NCI-H2107 treated with DMSO at 0.1 percent for 48 hours (cell line): ENCODE data around the gene ZBTB43.
A peak's percentile ranks its signal among the peaks of the same experiment; 100 is the strongest.
"Not testable (repeated sequence)": the region's sequence is repeated elsewhere in the genome, so short reads cannot be mapped to it uniquely, and the experiment has no call there.

ENCODE experiments used
- DNase-seq: peaks from one replicate; lab custom pipeline; 2025; ENCODE audit not compliant: unreplicated experiment; lab: John Stamatoyannopoulos, UW

ZBTB43 gene

DNA sequence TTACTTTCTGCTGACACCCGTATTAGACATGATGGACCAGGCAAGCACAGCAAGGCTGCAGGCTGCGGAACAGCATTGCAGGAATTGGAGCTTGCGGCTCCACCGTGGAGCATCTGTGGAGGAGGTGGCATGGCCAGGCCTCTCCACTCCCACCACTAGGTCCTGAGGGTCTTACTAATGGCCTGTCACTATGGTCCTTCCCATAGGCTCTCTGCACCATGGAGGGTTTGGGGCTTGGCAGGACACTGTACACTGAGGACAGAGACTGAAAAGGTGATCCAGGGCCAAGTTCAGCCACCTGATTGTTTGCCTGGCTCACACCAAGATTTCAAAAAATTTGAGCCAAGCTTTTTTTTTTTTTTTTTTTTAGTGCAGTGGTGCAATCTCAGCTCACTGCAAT lies 14.3 kb upstream of the ZBTB43 start:
- DNase-seq, result no peak

DNA sequence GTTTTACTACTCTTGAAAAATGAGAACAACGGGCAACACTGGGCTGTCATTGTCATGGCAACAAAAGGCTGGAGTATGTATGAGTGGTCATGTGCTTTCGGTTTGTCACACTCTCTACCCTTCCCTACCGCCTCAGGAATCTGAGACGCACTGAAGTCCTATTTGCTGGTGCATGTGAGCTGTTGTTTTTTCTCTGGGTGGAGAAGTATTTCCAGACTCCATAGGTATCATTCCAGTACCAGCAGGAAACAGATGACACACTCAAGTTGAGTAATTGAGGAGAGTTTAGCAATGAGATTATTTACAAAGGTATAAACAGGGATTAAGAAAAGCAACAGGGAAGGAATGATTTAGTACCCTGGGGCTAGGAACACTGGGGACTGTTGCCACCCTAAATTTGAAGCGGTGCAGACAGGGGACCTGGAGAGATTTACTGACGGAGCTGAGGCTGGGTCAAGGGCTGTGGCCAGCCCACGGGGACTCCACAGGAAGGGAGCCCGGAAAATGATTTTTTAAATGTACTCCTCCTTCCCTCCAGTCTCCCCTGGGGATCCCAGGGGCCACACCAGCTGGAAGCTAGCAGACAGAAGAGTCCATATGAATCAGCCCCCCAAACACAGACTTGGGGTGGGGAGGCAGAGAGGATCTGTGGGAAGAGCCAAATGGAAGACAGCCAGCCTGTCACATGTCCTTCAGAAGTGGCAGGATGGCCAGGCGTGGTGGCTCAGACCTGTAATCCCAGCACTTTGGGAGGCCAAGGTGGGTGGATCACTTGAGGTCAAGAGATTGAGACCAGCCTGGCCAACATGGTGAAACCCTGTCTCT lies 13.2 kb upstream of the ZBTB43 start:
- DNase-seq, result no peak

DNA sequence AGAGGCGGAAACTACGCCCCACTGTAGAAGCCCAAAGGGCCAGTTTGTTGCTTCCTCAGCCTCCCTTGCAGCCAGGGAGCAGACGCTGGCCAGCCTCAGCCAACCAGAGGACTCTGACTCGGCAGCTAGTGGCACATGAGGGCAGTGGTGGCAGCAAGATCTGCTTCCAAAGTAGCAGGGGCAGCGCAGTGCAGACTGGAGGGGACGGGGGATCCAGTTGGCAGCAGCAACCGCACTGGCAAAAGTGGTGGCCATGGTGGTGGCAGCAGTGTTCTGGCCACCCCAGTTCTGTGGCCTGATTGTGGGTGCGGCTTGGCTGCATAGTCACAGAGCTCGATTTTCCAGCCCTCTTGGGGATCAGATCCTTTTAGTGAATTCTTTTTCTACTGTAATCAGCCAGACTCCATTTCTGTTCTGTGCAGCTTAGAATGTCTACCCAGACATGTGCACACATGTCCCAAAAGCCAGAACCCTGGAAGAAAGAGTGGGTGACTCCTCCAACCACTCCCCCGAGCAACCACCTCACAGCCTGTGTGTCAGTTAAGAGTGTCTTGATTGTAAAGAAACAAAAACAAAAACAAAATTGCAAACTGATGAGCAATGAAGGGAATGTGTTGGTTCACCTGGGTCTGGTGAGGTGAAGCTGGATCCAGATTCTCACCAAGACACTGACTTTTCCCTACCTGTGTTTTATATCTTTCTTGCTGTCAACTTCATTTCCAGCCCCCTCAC lies 11.0 kb upstream of the ZBTB43 start:
- no peak for DNase-seq

- no peak for DNase-seq
Measured at GRCh38 chr9:126794441-126794840, 10.4 kb upstream of the ZBTB43 start.

DNA sequence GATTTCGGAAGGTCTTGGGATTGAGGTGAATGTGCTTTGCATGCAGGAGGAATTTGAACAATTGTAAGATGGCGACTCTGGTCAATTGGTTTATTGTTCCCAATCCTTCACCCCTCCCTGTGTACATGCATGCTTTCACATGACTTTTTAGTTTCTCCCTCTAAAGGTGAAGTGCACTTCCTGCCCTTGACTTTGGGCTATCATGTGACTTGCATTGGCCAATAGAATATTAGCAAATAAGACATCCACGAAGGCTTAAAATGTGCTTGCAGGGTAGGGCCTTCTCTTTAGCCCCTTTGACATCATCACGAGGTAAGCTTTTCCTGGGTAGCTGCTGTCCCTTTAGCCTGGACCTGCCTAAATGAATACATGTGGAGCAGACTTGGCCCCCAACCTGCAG lies 8.1 kb upstream of the ZBTB43 start:
- no peak for DNase-seq

DNA sequence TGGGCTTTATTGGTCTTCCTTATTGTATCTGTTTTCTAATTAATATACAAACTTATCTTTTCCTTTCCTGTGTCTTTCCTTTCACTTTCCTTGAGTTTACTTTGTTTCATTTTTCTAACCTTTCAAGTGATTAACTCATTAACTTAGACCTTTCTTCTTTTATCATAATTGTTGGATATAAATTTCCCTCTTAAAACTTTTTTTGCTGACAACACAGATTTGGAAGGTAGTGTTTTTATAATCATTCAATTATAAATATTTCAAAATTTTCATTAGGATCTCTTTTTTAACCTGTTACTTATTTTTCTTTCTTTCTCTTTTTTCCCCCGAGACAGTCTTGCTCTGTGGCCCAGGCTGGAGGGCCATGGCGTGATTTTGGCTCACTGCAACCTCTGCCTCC lies 6.9 kb upstream of the ZBTB43 start:
- DNase-seq, result no peak

DNA sequence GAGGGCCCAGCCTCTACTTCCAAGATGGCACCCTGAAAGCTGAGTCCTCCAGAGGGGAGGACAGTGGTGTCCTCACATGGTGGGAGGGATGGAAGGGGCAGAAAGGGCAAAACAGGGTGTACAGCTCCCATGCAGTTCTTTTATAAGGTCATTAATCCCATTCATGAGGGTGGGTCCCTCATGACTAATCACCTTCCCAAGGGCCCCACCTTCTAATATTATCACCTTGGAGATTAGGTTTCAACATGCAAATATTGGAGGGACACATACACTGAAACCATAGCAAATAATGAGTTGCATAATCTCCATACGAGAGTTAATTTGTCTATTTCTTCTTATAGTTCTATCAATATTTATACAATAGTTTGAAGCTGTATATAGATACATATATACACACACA lies 5.8 kb upstream of the ZBTB43 start:
- no peak for DNase-seq

- no peak for DNase-seq
Measured at GRCh38 chr9:126802318-126803059, 2.4 kb upstream of the ZBTB43 start.

DNA sequence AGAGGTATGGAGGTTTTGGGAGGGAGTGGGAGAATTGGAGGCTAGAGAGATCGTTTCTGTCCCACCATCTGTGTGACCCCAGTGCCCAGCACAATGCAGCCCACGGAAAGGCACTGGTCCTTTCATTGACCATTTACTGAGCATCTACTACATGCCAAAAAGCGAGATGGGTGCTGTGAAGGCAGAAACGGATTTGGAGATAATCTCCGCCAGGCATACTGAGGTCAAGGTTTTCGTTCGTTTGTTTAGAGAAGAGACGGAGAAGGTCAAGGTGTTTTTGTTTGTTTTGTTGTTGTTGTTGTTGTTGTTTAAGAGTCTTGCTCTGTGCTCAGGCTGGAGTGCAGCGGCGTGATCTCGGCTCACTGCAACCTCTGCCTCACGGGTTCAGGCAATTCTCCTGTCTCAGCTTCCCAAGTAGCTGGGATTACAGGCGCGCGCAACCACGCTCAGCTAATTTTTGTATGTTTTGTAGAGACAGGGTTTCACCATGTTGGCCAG lies 593 bp upstream of the ZBTB43 start:
- no peak for DNase-seq

GRCh38 chr9:126805554-126806262 lies 868 bp downstream of the ZBTB43 start:
- DNase-seq, result peak; percentile 23

DNA sequence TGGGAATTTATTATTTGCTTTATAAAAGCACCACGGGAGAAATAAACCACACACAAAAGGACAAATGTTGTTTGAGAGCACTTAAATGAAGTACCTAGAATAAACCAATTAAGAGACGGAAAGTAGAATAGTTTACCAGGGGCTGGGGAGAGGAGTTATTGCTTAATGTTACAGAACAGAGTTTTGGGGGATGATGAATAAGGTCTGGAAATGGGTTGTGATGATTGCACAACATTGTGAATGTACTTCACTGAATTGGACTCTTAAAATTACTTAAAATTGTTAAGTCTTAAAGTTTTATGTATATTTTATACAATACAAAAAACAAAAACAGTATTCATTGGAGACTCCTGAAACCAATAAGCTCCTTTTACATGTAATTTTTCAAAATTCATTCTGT lies 1.5 kb downstream of the ZBTB43 start:
- peak; percentile 23 for DNase-seq

GRCh38 chr9:126809068-126809467 lies 4.2 kb downstream of the ZBTB43 start:
- DNase-seq, result no peak

DNA sequence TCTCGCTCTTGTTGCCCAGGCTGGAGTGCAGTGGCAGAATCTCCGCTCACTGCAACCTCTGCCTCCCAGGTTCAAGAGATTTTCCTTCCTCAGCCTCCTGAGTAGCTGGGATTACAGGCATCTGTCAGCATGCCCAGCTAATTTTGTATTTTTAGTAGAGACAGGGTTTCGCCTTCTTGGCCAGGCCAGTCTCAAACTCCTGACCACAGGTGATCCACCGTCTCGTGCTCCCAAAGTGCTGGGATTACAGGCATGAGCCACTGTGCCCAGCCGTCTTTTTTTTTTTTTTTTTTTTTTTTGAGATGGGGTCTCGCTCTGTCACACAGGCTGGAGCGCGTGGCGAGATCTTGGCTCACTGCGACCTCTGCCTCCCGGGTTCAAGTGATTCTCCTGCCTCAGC lies 5.4 kb downstream of the ZBTB43 start:
- DNase-seq, result not testable (repeated sequence)

GRCh38 chr9:126813072-126813471 lies 8.2 kb downstream of the ZBTB43 start:
- no peak for DNase-seq

GRCh38 chr9:126814091-126814490 lies 9.3 kb downstream of the ZBTB43 start:
- DNase-seq, result no peak

DNA sequence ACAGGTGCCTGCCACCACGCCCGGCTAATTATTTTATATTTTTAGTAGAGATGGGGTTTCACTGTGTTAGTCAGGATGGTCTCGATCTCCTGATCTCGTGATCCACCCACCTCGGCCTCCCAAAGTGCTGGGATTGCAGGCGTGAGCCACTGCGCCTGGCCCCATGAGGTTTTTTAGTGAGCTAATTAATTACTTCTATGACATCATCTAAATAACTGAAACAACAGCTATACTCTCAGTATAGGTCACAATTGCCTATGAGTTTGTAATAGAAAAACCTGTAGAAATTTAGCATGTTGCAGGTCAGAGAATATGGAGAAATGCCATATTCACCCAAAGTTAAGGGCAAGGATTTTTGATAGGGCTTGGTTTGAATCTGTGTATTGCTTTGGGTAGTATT lies 12.8 kb downstream of the ZBTB43 start:
- not testable (repeated sequence) for DNase-seq

DNA sequence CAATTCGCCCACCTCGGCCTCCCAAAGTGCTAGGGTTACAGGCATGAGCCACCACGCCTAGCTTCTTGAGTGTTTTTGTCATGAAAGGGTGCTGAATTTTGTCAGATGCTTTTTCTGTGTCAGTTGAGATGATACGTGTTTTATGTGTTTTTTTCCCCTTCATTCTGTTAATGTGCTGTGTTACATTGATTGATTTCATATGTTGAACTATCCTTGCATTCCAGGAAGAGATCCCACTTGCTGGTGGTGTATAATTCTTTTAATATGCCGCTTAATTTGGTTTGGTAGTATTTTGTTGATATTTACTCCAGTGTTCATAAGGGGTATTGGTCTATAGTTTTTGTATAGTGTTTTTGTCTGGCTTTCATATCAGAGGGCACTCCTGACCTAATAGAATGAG lies 13.6 kb downstream of the ZBTB43 start:
- DNase-seq, result no peak

GRCh38 chr9:126819482-126819881 lies 14.6 kb downstream of the ZBTB43 start:
- no peak for DNase-seq

- no peak for DNase-seq
Measured at GRCh38 chr9:126822278-126822677, 17.4 kb downstream of the ZBTB43 start.

- no peak for DNase-seq
Measured at GRCh38 chr9:126822873-126823272, 18.0 kb downstream of the ZBTB43 start.

DNA sequence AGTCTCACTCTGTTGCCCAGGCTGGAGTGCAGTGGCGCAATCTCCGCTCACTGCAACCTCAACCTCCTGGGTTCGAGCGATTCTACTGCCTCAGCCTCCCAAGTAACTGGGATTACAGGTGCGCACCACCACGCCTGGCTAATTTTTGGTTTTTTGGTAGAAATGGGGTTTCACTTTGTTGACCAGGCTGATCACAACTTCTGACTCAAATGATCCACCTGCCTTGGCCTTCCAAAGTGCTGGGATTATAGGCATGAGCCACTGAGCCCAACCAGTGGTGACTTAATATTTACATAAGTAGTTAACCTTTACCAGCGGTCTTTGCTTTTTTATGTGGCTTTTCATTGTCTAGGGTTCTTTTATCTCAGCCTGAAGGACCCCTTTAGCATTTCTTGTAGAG lies 19.2 kb downstream of the ZBTB43 start:
- not testable (repeated sequence) for DNase-seq
